HL-60 (cell line): ENCODE data around the gene OR8B8.

Experiments used
- DNase-seq, 2 experiments: peaks; one replicate each; pipeline ENCODE4 v3.0.0-alpha.2; 2010 to 2020; ENCODE audit warnings: low read depth in 1 of 2, low spot score in 1 of 2
- H3K27ac ChIP-seq: fragments of 250-450 bp; sonication (Bioruptor Pico); replicated peaks from 2 replicates; pipeline ENCODE4 v1.5.1; 2020; ENCODE audit warnings: mild to moderate bottlenecking, moderate library complexity
- H3K27me3 ChIP-seq: fragments of 250-450 bp; sonication (Bioruptor Pico); 2 replicates; pipeline ENCODE4 v1.5.1; 2021; ENCODE audit warnings: mild to moderate bottlenecking, moderate library complexity; ENCODE audit not compliant: insufficient read depth, poor library complexity, severe bottlenecking
- H3K4me3 ChIP-seq: replicated peaks from 2 replicates; pipeline ENCODE4 v1.5.1; 2011; ENCODE audit warnings: mild to moderate bottlenecking, control low read depth, low read length; ENCODE audit not compliant: insufficient read depth
- GABPA ChIP-seq: IDR thresholded peaks from 2 replicates; pipeline ENCODE4 v1.6.1; 2012; ENCODE audit warnings: low read depth
- POLR2AphosphoS5 ChIP-seq: IDR thresholded peaks from 2 replicates; pipeline ENCODE4 v1.6.1; 2012; ENCODE audit warnings: low read depth
- SPI1 ChIP-seq: IDR thresholded peaks from 2 replicates; pipeline ENCODE4 v1.6.1; 2012; ENCODE audit warnings: low read depth, mild to moderate bottlenecking, borderline replicate concordance
- TF ChIP-seq, protein P1 (sequence below): IDR thresholded peaks from one replicate; pipeline ENCODE4 v1.5.1; 2011; ENCODE audit warnings: low read length, control low read depth, inconsistent platforms; ENCODE audit not compliant: insufficient read depth
- TF ChIP-seq, protein P2 (sequence below): IDR thresholded peaks from 2 replicates; pipeline ENCODE4 v1.6.1; 2012; ENCODE audit warnings: low read depth; ENCODE audit not compliant: insufficient replicate concordance

The OR8B8 gene

DNA sequence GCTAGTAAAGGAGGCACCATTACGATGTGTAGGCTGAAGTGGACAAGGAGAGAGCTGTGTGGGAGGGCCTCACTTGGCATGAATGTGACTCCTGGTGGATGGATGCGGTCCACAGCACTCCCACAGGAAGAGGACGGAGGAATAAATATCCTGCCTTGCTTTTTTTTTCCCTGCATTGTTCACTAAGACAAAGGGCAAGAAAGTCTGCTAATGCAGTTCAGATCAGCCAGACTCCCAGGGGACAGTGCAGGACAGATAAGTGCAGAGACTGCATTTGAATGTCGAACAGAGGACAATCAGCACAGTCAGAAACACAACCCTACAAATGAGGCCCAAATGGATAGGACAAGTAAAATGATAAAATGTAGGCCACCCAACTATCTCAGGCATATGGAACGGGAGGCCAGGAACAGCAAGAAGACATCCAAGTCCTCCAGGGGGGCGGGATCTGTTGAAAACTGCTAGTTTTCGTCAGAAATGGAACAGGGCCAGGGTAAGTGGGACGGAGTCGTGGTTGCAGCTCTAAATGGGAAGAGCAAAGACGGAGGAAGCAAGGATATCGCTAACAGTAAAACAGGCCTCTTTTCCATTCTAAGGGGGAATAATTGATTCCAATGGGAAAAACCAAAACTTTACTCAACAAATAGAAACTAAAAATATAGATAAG, 25.2 kb upstream of the OR8B8 start:
- DNase-seq, result no peak
- no peak overlapping the region for H3K4me3 ChIP-seq
- H3K27me3 ChIP-seq, result peaks cover 5% of the 10 kb centered on the region
- TF ChIP-seq, protein P1, sequence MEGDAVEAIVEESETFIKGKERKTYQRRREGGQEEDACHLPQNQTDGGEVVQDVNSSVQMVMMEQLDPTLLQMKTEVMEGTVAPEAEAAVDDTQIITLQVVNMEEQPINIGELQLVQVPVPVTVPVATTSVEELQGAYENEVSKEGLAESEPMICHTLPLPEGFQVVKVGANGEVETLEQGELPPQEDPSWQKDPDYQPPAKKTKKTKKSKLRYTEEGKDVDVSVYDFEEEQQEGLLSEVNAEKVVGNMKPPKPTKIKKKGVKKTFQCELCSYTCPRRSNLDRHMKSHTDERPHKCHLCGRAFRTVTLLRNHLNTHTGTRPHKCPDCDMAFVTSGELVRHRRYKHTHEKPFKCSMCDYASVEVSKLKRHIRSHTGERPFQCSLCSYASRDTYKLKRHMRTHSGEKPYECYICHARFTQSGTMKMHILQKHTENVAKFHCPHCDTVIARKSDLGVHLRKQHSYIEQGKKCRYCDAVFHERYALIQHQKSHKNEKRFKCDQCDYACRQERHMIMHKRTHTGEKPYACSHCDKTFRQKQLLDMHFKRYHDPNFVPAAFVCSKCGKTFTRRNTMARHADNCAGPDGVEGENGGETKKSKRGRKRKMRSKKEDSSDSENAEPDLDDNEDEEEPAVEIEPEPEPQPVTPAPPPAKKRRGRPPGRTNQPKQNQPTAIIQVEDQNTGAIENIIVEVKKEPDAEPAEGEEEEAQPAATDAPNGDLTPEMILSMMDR, result no peak
- TF ChIP-seq, protein P2, sequence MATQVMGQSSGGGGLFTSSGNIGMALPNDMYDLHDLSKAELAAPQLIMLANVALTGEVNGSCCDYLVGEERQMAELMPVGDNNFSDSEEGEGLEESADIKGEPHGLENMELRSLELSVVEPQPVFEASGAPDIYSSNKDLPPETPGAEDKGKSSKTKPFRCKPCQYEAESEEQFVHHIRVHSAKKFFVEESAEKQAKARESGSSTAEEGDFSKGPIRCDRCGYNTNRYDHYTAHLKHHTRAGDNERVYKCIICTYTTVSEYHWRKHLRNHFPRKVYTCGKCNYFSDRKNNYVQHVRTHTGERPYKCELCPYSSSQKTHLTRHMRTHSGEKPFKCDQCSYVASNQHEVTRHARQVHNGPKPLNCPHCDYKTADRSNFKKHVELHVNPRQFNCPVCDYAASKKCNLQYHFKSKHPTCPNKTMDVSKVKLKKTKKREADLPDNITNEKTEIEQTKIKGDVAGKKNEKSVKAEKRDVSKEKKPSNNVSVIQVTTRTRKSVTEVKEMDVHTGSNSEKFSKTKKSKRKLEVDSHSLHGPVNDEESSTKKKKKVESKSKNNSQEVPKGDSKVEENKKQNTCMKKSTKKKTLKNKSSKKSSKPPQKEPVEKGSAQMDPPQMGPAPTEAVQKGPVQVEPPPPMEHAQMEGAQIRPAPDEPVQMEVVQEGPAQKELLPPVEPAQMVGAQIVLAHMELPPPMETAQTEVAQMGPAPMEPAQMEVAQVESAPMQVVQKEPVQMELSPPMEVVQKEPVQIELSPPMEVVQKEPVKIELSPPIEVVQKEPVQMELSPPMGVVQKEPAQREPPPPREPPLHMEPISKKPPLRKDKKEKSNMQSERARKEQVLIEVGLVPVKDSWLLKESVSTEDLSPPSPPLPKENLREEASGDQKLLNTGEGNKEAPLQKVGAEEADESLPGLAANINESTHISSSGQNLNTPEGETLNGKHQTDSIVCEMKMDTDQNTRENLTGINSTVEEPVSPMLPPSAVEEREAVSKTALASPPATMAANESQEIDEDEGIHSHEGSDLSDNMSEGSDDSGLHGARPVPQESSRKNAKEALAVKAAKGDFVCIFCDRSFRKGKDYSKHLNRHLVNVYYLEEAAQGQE, result no peak
- no peak for TF ChIP-seq GABPA
- TF ChIP-seq SPI1, result no peak
- TF ChIP-seq POLR2AphosphoS5, result no peak
- H3K27ac ChIP-seq, result no peak overlapping the region

DNA sequence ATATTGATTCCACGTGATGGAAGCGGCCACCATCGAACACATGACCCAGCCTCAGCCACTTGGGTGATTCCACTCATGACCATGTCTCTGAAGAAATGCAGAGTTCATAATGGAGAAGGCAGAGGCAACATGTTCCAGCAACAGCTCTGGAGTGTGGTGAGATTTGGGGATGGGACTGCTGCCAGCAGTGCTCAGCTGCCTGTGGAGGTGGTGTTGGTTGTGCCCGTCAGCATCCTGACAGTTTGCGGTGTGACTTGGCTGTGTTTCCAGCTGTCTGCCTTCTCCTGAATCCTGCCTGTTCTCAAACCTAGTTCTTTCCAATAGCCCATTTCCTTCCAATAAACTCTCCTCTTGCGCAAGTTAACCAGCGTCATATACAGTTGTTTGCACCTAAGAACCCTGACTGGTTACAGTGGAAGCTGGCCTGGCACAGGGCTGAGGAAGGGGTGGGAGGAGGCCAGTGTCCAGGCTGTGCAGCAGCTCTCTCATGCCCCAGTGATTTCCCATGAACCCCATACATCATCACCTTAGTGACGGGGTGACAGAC, 22.0 kb upstream of the OR8B8 start:
- Histone ChIP-seq H3K27ac (no peak overlapping the region), H3K27me3 (peaks cover 5% of the 10 kb centered on the region), H3K4me3 (no peak overlapping the region)
- TF ChIP-seq, protein P1, result no peak
- TF ChIP-seq SPI1 (no peak), POLR2AphosphoS5 (no peak), GABPA (no peak)
- TF ChIP-seq, protein P2, result no peak
- no peak for DNase-seq

DNA sequence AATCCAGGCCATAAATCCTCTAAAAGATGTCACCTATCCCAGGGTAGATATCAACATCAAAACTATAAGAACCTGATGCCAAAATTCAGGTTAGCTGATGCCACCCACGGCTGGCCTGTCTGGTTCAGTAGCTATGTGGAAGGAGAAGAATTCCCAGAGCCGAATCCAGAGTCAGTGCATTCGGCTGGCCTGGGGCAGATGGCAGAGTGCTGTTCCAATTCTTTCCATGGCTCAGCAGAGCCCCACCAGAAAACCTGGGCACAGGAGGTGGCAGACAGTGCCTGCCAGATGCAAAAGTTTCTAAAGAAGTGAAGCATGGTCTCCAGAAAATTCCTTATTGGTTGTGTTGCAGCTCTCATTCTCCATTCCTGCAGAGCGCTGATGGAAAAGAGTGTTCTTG, 19.9 kb upstream of the OR8B8 start:
- Histone ChIP-seq H3K27ac (no peak overlapping the region), H3K27me3 (peaks cover 2% of the 10 kb centered on the region), H3K4me3 (no peak overlapping the region)
- TF ChIP-seq SPI1, result no peak
- no peak for TF ChIP-seq POLR2AphosphoS5
- TF ChIP-seq, protein P2, result no peak
- TF ChIP-seq GABPA, result no peak
- TF ChIP-seq, protein P1, result no peak
- no peak for DNase-seq
